Osteocyte (in vitro differentiated cells): ENCODE measurements around the gene SDK2. TPM values are rescaled to one million over a fixed set of nuclear protein-coding genes. Genes with fewer than 3 reads are reported as not detected.

Experiments
- DNase-seq: peaks from one replicate; pipeline ENCODE4 v3.0.0; 2021; ENCODE audit warnings: mixed read lengths; ENCODE audit not compliant: unreplicated experiment; ENCODE audit errors: extremely low spot score
- H3K27ac Mint-ChIP-seq: one replicate; pipeline ENCODE4 v1.8.0; 2021; ENCODE audit warnings: mild to moderate bottlenecking, mixed read lengths; ENCODE audit not compliant: unreplicated experiment
- H3K27me3 Mint-ChIP-seq: one replicate; pipeline ENCODE4 v1.8.0; 2021; ENCODE audit warnings: mixed read lengths; ENCODE audit not compliant: unreplicated experiment
- H3K36me3 Mint-ChIP-seq: one replicate; pipeline ENCODE4 v1.8.0; 2021; ENCODE audit warnings: mixed read lengths; ENCODE audit not compliant: unreplicated experiment
- H3K4me1 Mint-ChIP-seq: one replicate; pipeline ENCODE4 v1.8.0; 2021; ENCODE audit warnings: mixed read lengths; ENCODE audit not compliant: unreplicated experiment
- H3K4me3 Mint-ChIP-seq: one replicate; pipeline ENCODE4 v1.8.0; 2021; ENCODE audit warnings: mild to moderate bottlenecking, moderate library complexity, mixed read lengths; ENCODE audit not compliant: unreplicated experiment
- H3K9me3 Mint-ChIP-seq: one replicate; pipeline ENCODE4 v1.8.0; 2021; ENCODE audit warnings: mixed read lengths; ENCODE audit not compliant: unreplicated experiment
- CTCF ChIP-seq: fragments of 200-600 bp; sonication (generic); IDR thresholded peaks from 2 replicates; pipeline ENCODE4 v1.5.0; 2021; ENCODE audit warnings: antibody characterized with exemption, mild to moderate bottlenecking, moderate library complexity
- total RNA-seq: library from RNA; stranded (reverse); gene quantifications from 2 replicates; pipeline ENCODE4 v1.2.1, GENCODE V29; 2021

SDK2 gene
- total RNA-seq, 1 donor from 2014 or later = 16.5 TPM

DNA sequence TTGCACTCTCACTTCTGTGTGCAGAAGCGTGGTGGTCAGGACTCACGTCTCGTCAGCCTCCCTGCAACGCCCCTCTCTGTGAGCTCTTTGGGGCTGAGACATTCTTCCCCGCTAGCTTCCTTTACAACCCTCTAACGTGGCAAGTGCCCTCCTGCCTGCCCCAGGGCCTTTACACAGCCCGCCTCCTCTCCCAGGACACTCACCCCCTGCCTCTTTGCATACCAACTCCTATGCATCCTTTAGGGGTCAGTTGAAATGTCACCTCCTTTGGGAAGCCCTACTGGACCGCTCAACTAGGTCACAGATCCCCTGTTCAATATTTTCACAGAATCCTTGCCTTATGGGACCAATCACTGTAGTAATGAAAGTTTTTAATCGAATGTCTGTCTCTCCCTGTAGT, 61.4 kb downstream of the SDK2 start:
- H3K27me3 Mint-ChIP-seq = no peaks in the 10 kb centered on the region
- H3K4me1 Mint-ChIP-seq = peaks cover 11% of the 10 kb centered on the region
- DNase-seq = no peak
- peaks cover 2% of the 10 kb centered on the region for H3K36me3 Mint-ChIP-seq
- no peak for TF ChIP-seq CTCF
- no peaks in the 10 kb centered on the region for H3K9me3 Mint-ChIP-seq
- H3K27ac Mint-ChIP-seq = no peak overlapping the region
- H3K4me3 Mint-ChIP-seq = no peak overlapping the region

GRCh38 chr17:73582359-73582758, 61.9 kb downstream of the SDK2 start:
- Mint-ChIP-seq H3K4me1 (peaks cover 11% of the 10 kb centered on the region), H3K27me3 (no peaks in the 10 kb centered on the region), H3K4me3 (no peak overlapping the region), H3K36me3 (peaks cover 2% of the 10 kb centered on the region), H3K9me3 (no peaks in the 10 kb centered on the region), H3K27ac (no peak overlapping the region)
- no peak for DNase-seq
- no peak for TF ChIP-seq CTCF

DNA sequence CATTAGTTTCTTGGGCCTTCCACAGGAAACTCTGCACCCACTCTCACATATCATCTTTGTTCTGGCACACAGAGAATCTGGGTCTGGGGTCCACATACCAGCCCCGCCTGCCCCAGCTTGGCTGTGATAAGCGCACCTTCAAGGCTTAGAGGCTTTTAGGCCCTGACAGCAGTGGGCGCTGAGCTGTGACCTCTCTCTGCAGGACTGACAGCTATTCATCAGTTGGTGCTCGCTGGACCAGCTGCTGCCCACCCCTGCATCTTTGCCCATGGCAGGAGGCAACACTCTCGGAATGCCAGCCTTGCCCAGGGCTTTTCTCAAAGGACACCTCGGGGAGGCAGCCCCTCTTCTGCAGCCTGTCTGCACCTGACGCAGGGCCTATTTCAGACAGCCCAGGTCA, 62.9 kb downstream of the SDK2 start:
- no peak for TF ChIP-seq CTCF
- Mint-ChIP-seq H3K4me1 (peaks cover 11% of the 10 kb centered on the region), H3K36me3 (peaks cover 2% of the 10 kb centered on the region), H3K27me3 (no peaks in the 10 kb centered on the region), H3K4me3 (no peak overlapping the region), H3K27ac (no peak overlapping the region), H3K9me3 (no peaks in the 10 kb centered on the region)
- no peak for DNase-seq

DNA sequence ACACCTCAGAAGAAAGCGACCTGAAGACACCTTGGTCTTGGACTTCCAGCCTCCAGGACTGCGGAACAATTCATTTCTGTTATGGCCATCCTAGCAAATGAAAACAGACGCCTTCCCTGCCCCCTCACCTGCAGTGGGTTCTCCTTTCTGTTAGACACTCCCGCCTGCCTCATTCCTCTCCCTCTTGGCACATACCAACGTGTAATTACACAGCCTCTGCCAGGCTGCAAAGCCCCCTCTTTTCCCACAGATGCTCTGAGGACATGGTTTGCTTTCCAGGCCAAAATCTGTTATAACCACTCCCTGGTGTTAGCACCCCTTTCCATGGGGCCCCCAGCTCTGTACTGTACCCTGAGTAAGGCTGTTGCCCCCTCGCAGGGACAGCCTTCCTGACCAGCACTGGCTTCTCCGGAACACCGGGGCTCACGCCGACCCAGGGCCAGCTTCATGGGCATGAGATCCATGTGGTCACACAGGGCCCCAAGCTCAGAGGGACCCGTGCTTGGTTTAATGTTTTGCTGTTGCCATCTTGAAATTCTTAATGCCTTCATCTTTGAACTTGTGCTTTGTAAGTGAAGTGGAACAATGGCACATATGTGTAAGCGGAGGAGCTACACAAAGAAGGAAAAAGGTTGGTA, 64.1 kb downstream of the SDK2 start:
- TF ChIP-seq CTCF = no peak
- Mint-ChIP-seq H3K27me3 (no peaks in the 10 kb centered on the region), H3K9me3 (no peaks in the 10 kb centered on the region), H3K4me1 (peaks cover 11% of the 10 kb centered on the region), H3K27ac (no peak overlapping the region), H3K36me3 (peaks cover 2% of the 10 kb centered on the region), H3K4me3 (no peak overlapping the region)
- DNase-seq = no peak

GRCh38 chr17:73576556-73577098, 67.6 kb downstream of the SDK2 start:
- H3K27me3 Mint-ChIP-seq = no peaks in the 10 kb centered on the region
- no peak overlapping the region for H3K27ac Mint-ChIP-seq
- H3K9me3 Mint-ChIP-seq = no peaks in the 10 kb centered on the region
- no peak overlapping the region for H3K4me3 Mint-ChIP-seq
- no peak for TF ChIP-seq CTCF
- DNase-seq = no peak
- H3K4me1 Mint-ChIP-seq = peaks cover 2% of the 10 kb centered on the region
- peaks cover 2% of the 10 kb centered on the region for H3K36me3 Mint-ChIP-seq
